ENCODE results near the gene ST6GALNAC5.

GRCh38 chr1:76866566-76866965 lies 714 bp upstream of the ST6GALNAC5 start:
- TF ChIP-seq ZNF570 (CRISPR knock-in tag; IDR thresholded peaks at IDR 0.05; ENCODE audit: borderline replicate concordance) (no peak), RAD51 (IDR thresholded peaks at IDR 0.05; ENCODE audit: borderline replicate concordance) (no peak), ZC3H4 (CRISPR knock-in tag; IDR thresholded peaks at IDR 0.05; ENCODE audit: borderline replicate concordance) (no peak), PBX2 (CRISPR knock-in tag; IDR thresholded peaks at IDR 0.05) (no peak), GABPB1 (CRISPR knock-in tag; IDR thresholded peaks at IDR 0.05) (no peak)

All from HepG2 (cell line).